Measurements from ENCODE around the gene CAV1. TPM values are rescaled to one million over a fixed set of nuclear protein-coding genes. Genes with fewer than 3 reads are reported as not detected.

CAV1 gene
- total and polyA plus RNA-seq, 2 of the 13 experiments (the other 11 are each of a cell fraction or from before 2014, with no cell fraction given) = 0.40 TPM; not detected in 1

DNA sequence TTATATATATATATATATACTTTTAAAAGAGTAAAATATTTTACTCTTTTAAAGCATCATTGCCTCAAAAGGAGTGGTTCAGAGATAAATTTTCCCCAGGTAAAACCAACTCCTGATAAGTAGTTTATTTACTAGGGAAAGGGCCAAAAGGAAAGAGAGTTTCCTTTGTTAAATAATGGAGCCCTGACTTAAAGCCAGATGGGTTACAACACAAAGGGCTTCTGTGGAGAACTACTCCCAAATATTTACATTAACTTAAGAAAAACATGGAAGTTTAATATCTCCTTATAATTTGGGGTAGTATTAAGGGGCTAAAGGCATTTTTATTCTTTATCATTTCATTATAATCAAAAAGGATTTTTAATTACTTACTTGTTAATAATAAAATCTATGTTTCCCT, 8.5 kb upstream of the CAV1 start:
- Histone ChIP-seq H3K4me1 (ENCODE audit: insufficient read depth, low read length) (peaks cover 17% of the 10 kb centered on the region), H3K9me3 (ENCODE audit: low read length) (no peaks in the 10 kb centered on the region), H3K79me2 (ENCODE audit: insufficient read depth, low read length) (no peaks in the 10 kb centered on the region), H3K27me3 (ENCODE audit: control insufficient read depth in 1 of 2, insufficient read depth in 2 of 2, low read length in 2 of 2) (peaks cover 0 to 4% of the 10 kb centered on the region in 2 experiments; a peak in 2 of 5 replicates), H3K4me3 (replicated peaks in 1 of 3; ENCODE audit: insufficient read depth in 1 of 3, low read depth in 2 of 3, low read length in 3 of 3) (no peak overlapping the region), H2AFZ (ENCODE audit: low read length) (no peak overlapping the region), H3K4me2 (ENCODE audit: low read depth, low read length) (no peak overlapping the region), H3K9ac (ENCODE audit: insufficient read depth, low read depth, low read length) (no peak overlapping the region), H3K36me3 (replicated peaks in 1 of 2; ENCODE audit: control insufficient read depth in 1 of 2, insufficient read depth in 2 of 2, low read length in 2 of 2) (no peaks in the 10 kb centered on the region), H4K20me1 (ENCODE audit: insufficient read depth, low read length) (no peaks in the 10 kb centered on the region), H3K27ac (ENCODE audit: extremely low read length, insufficient read depth, low read length) (no peak overlapping the region)
- BruUV-seq (replicated peaks) = no TSS peak
- ATAC-seq (no peak), DNase-seq (ENCODE audit: low spot score) (no peak), FAIRE-seq (no peak)
- intact Hi-C loops (cut with micrococcal nuclease; ENCODE audit: unreplicated experiment) (no loop called here), in situ Hi-C loops (cut with HindIII; ENCODE audit: extremely low pct_ligation_motif_present, low pct_unique_long_range_greater_than_20kb) (no loop called here)
- POLR2A ChIA-PET = no interaction called here
- CTCF ChIA-PET (ENCODE audit: low intra/inter-chr PET ratio, low total read pairs) = no interaction called here
- TF ChIP-seq CBX2 (IDR thresholded peaks at IDR 0.05; ENCODE audit: low read depth, low read length) (no peak), CBX2 (CRISPR knock-in tag; IDR thresholded peaks at IDR 0.05; ENCODE audit: low read depth) (no peak), ZNF280B (CRISPR knock-in tag; IDR thresholded peaks at IDR 0.05; ENCODE audit: borderline replicate concordance) (no peak), SRY (CRISPR knock-in tag; IDR thresholded peaks at IDR 0.05) (no peak), FOXA3 (CRISPR knock-in tag; IDR thresholded peaks at IDR 0.05) (no peak), ZNF446 (CRISPR knock-in tag; IDR thresholded peaks at IDR 0.05) (no peak), ZBTB8A (CRISPR knock-in tag; IDR thresholded peaks at IDR 0.05; ENCODE audit: borderline replicate concordance, low read depth) (no peak), ZNF34 (CRISPR knock-in tag; IDR thresholded peaks at IDR 0.05; ENCODE audit: borderline replicate concordance) (no peak), CREB1 (IDR thresholded peaks at IDR 0.05) (no peak), CREB1 (CRISPR knock-in tag; IDR thresholded peaks at IDR 0.05) (no peak), ZBTB7B (CRISPR knock-in tag; IDR thresholded peaks at IDR 0.05) (no peak), HIC2 (CRISPR knock-in tag; IDR thresholded peaks at IDR 0.05; ENCODE audit: low read depth) (no peak)

Data from HepG2 (cell line).